OCI-LY1 (cell line): Measurements from ENCODE around the gene DLK1.

Source experiments
- H2AFZ ChIP-seq: fragments of 200-600 bp; sonication (generic), shearing (Covaris generic); 2 replicates; pipeline ENCODE4 v1.6.0; 2014; ENCODE audit warnings: antibody characterized with exemption, mild to moderate bottlenecking, low read length
- H3F3A ChIP-seq: fragments of 200-600 bp; sonication (generic), shearing (Covaris generic); 2 replicates; pipeline ENCODE4 v1.6.0; 2014; ENCODE audit warnings: mild to moderate bottlenecking, antibody characterized with exemption, low read length, moderate library complexity; ENCODE audit not compliant: insufficient read depth
- H3K27ac ChIP-seq: fragments of 200-600 bp; sonication (generic); 2 replicates; pipeline ENCODE4 v1.5.1; 2014; ENCODE audit warnings: low read length, mixed run types, mild to moderate bottlenecking, low read depth; ENCODE audit not compliant: poor library complexity, severe bottlenecking
- H3K27me3 ChIP-seq: fragments of 200-600 bp; sonication (generic); 2 replicates; pipeline ENCODE4 v1.6.0; 2014; ENCODE audit warnings: antibody characterized with exemption, mild to moderate bottlenecking, low read length, moderate library complexity; ENCODE audit not compliant: insufficient read depth
- H3K36me3 ChIP-seq: fragments of 200-600 bp; sonication (generic); 2 replicates; pipeline ENCODE4 v1.6.1; 2014; ENCODE audit warnings: mild to moderate bottlenecking, antibody characterized with exemption, low read length, moderate library complexity, mixed read lengths; ENCODE audit not compliant: insufficient read depth
- H3K4me1 ChIP-seq: fragments of 200-600 bp; sonication (generic); 2 replicates; pipeline ENCODE4 v1.5.1; 2014; ENCODE audit warnings: mild to moderate bottlenecking, low read length, moderate library complexity; ENCODE audit not compliant: insufficient read depth, severe bottlenecking
- H3K4me2 ChIP-seq: fragments of 200-600 bp; sonication (generic), shearing (Covaris generic); 2 replicates; pipeline ENCODE4 v1.6.1; 2014; ENCODE audit warnings: low read length
- H3K4me3 ChIP-seq: fragments of 200-600 bp; sonication (generic); 2 replicates; pipeline ENCODE4 v1.5.1; 2014; ENCODE audit warnings: low read length, low read depth, mild to moderate bottlenecking, mixed read lengths; ENCODE audit not compliant: poor library complexity, severe bottlenecking
- H3K79me2 ChIP-seq: fragments of 200-600 bp; shearing (Covaris generic); 2 replicates; pipeline ENCODE4 v1.6.1; 2016; ENCODE audit warnings: mixed run types, low read length, mixed read lengths; ENCODE audit not compliant: insufficient read depth
- H3K9ac ChIP-seq: fragments of 200-600 bp; sonication (generic), shearing (Covaris generic); 2 replicates; pipeline ENCODE4 v1.6.1; 2014; ENCODE audit warnings: mild to moderate bottlenecking, low read length, mixed read lengths
- H3K9me2 ChIP-seq: fragments of 200-600 bp; sonication (generic), shearing (Covaris generic); 2 replicates; pipeline ENCODE4 v1.6.1; 2014; ENCODE audit warnings: low read depth, mild to moderate bottlenecking, low read length, mixed read lengths
- H3K9me3 ChIP-seq: fragments of 200-600 bp; shearing (Covaris generic); 2 replicates; pipeline ENCODE4 v1.6.1; 2014; ENCODE audit warnings: low read length, mixed read lengths
- H4K20me1 ChIP-seq: fragments of 200-600 bp; sonication (generic), shearing (Covaris generic); 2 replicates; pipeline ENCODE4 v1.6.0; 2016; ENCODE audit warnings: mild to moderate bottlenecking, low read length; ENCODE audit not compliant: insufficient read depth
- CTCF ChIP-seq: fragments of 200-600 bp; sonication (generic), shearing (Covaris generic); IDR thresholded peaks from 2 replicates; pipeline ENCODE4 v1.5.1; 2017; ENCODE audit warnings: mild to moderate bottlenecking, antibody characterized with exemption, low read length, moderate library complexity, mixed read lengths
- EZH2 ChIP-seq: fragments of 200-600 bp; sonication (generic), shearing (Covaris generic); IDR thresholded peaks from 2 replicates; pipeline ENCODE4 v1.8.0; 2017; ENCODE audit warnings: borderline replicate concordance, mixed run types, mild to moderate bottlenecking, antibody characterized with exemption, low read length, moderate library complexity, mixed read lengths

The DLK1 gene

GRCh38 chr14:100787659-100788058 is 61.0 kb downstream of the DLK1 start:
- Histone ChIP-seq H3F3A (no peaks in the 10 kb centered on the region), H3K4me1 (no peaks in the 10 kb centered on the region)
- TF ChIP-seq EZH2 (no peak), CTCF (no peak)

More at GRCh38 chr14:100787659-100788058, 61.0 kb downstream of the DLK1 start:
- no peak overlapping the region for H3K4me3 ChIP-seq
- no peak overlapping the region for H3K4me2 ChIP-seq
- H3K79me2 ChIP-seq, result no peaks in the 10 kb centered on the region
- H4K20me1 ChIP-seq, result no peaks in the 10 kb centered on the region
- no peak overlapping the region for H2AFZ ChIP-seq
- no peaks in the 10 kb centered on the region for H3K27me3 ChIP-seq
- no peaks in the 10 kb centered on the region for H3K36me3 ChIP-seq
- no peak overlapping the region for H3K27ac ChIP-seq
- H3K9ac ChIP-seq, result no peak overlapping the region
- H3K9me2 ChIP-seq, result no peaks in the 10 kb centered on the region
- H3K9me3 ChIP-seq, result no peaks in the 10 kb centered on the region
